Mesendoderm (in vitro differentiated cells): ENCODE measurements around the gene ZCCHC9.
"Not testable (repeated sequence)": the region's sequence is repeated elsewhere in the genome, so short reads cannot be mapped to it uniquely, and the experiment has no call there.

Experiments
- DNase-seq: peaks from one replicate; pipeline ENCODE4 v3.0.0; 2013
- H2AK5ac ChIP-seq: 2 replicates; pipeline ENCODE4 v1.6.1; 2013; ENCODE audit warnings: low read length, inconsistent platforms
- H2BK120ac ChIP-seq: 2 replicates; pipeline ENCODE4 v1.6.1; 2013; ENCODE audit warnings: low read depth, mild to moderate bottlenecking, low read length, moderate library complexity, mixed read lengths
- H2BK15ac ChIP-seq: replicated peaks from 2 replicates; pipeline ENCODE4 v1.6.1; 2013; ENCODE audit warnings: low read depth, mild to moderate bottlenecking, moderate library complexity
- H2BK5ac ChIP-seq: 2 replicates; pipeline ENCODE4 v1.6.1; 2013; ENCODE audit warnings: low read length, inconsistent platforms
- H3K18ac ChIP-seq: 2 replicates; pipeline ENCODE4 v1.6.1; 2013; ENCODE audit warnings: mild to moderate bottlenecking, low read length, mixed read lengths
- H3K23ac ChIP-seq: one replicate; pipeline ENCODE4 v1.6.1; 2013; ENCODE audit warnings: low read length
- H3K27ac ChIP-seq: 2 replicates; pipeline ENCODE4 v1.5.1; 2013; ENCODE audit warnings: low read depth, mild to moderate bottlenecking, inconsistent platforms, low read length, moderate library complexity
- H3K27me3 ChIP-seq: 2 replicates; pipeline ENCODE4 v1.6.1; 2013; ENCODE audit warnings: low read length, control low read depth, mild to moderate bottlenecking, inconsistent platforms; ENCODE audit not compliant: insufficient read depth, poor library complexity
- H3K36me3 ChIP-seq: 2 replicates; pipeline ENCODE4 v1.6.1; 2013; ENCODE audit warnings: low read length, inconsistent platforms; ENCODE audit not compliant: control insufficient read depth, insufficient read depth
- H3K4ac ChIP-seq: one replicate; pipeline ENCODE4 v1.6.1; 2013; ENCODE audit warnings: low read depth, mild to moderate bottlenecking, low read length, moderate library complexity
- H3K4me1 ChIP-seq: 2 replicates; pipeline ENCODE4 v1.6.1; 2013; ENCODE audit warnings: low read depth, low read length, inconsistent platforms; ENCODE audit not compliant: control insufficient read depth
- H3K4me2 ChIP-seq: 2 replicates; pipeline ENCODE4 v1.6.1; 2013; ENCODE audit warnings: low read length
- H3K4me3 ChIP-seq: 2 replicates; pipeline ENCODE4 v1.5.1; 2013; ENCODE audit warnings: mild to moderate bottlenecking, low read length
- H3K56ac ChIP-seq: one replicate; pipeline ENCODE4 v1.6.1; 2013; ENCODE audit warnings: low read length
- H3K79me1 ChIP-seq: 2 replicates; pipeline ENCODE4 v1.6.1; 2013; ENCODE audit warnings: low read length, inconsistent platforms
- H3K79me2 ChIP-seq: 2 replicates; pipeline ENCODE4 v1.6.1; 2013; ENCODE audit warnings: mild to moderate bottlenecking, low read length; ENCODE audit not compliant: control insufficient read depth, insufficient read depth
- H3K9ac ChIP-seq: 2 replicates; pipeline ENCODE4 v1.6.1; 2013; ENCODE audit warnings: low read length, inconsistent platforms
- H4K5ac ChIP-seq: one replicate; pipeline ENCODE4 v1.6.1; 2013; ENCODE audit warnings: low read length
- H4K8ac ChIP-seq: one replicate; pipeline ENCODE4 v1.6.1; 2013; ENCODE audit warnings: low read depth, mild to moderate bottlenecking, control low read depth, low read length, moderate library complexity
- WGBS: extraction: QIAGEN DNeasy Blood & Tissue Kit; methylation state at CpG from one replicate; pipeline ENCODE4 v1.1.7; 2013; ENCODE audit warnings: low lambda C conversion rate, missing lambda C conversion rate; ENCODE audit not compliant: insufficient coverage; ENCODE audit errors: extremely low coverage; 5-methylcytosine and 5-hydroxymethylcytosine counted together

ZCCHC9 gene

GRCh38 chr5:81256766-81257165 lies 44.6 kb upstream of the ZCCHC9 start:
- Histone ChIP-seq H3K9ac (no peak overlapping the region), H3K27ac (no peak overlapping the region), H3K23ac (no peak overlapping the region), H3K18ac (no peak overlapping the region), H2BK15ac (no peak overlapping the region), H4K5ac (no peak overlapping the region), H4K8ac (no peak overlapping the region), H3K79me2 (peaks cover 3% of the 10 kb centered on the region), H3K36me3 (no peaks in the 10 kb centered on the region), H3K79me1 (peaks cover 9% of the 10 kb centered on the region), H3K4me1 (no peaks in the 10 kb centered on the region), H2AK5ac (no peak overlapping the region), H3K4ac (no peak overlapping the region), H2BK5ac (no peak overlapping the region), H2BK120ac (no peak overlapping the region), H3K27me3 (no peaks in the 10 kb centered on the region), H3K4me3 (no peak overlapping the region), H3K56ac (no peak overlapping the region), H3K4me2 (no peak overlapping the region)
- WGBS, result no CpG with 5 or more reads among the region's 1 CpG
- DNase-seq, result no peak

- H4K5ac ChIP-seq, H3K4me1 ChIP-seq, H3K18ac ChIP-seq, H4K8ac ChIP-seq, H3K27ac ChIP-seq, H3K4me2 ChIP-seq, H3K56ac ChIP-seq, H3K36me3 ChIP-seq, H3K27me3 ChIP-seq, H2AK5ac ChIP-seq, H3K4ac ChIP-seq, H2BK120ac ChIP-seq, H2BK5ac ChIP-seq, H3K79me2 ChIP-seq, H3K23ac ChIP-seq, H3K4me3 ChIP-seq, H2BK15ac ChIP-seq, H3K9ac ChIP-seq, H3K79me1 ChIP-seq, DNase-seq: not testable (repeated sequence)
- no CpG with 5 or more reads among the region's 1 CpG for WGBS
These were observed 38.6 kb upstream of the ZCCHC9 start for GRCh38 chr5:81262796-81263195.

- Histone ChIP-seq H4K8ac (no peak overlapping the region), H3K4me3 (no peak overlapping the region), H3K79me2 (peaks cover 6% of the 10 kb centered on the region), H3K4me1 (peaks cover 2% of the 10 kb centered on the region), H2BK15ac (no peak overlapping the region), H3K36me3 (no peaks in the 10 kb centered on the region), H3K4me2 (no peak overlapping the region), H3K9ac (no peak overlapping the region), H2BK120ac (no peak overlapping the region), H3K56ac (no peak overlapping the region), H3K27ac (no peak overlapping the region), H3K27me3 (no peaks in the 10 kb centered on the region), H4K5ac (no peak overlapping the region), H2BK5ac (no peak overlapping the region), H3K79me1 (peaks cover 2% of the 10 kb centered on the region), H2AK5ac (no peak overlapping the region), H3K4ac (no peak overlapping the region), H3K18ac (no peak overlapping the region), H3K23ac (no peak overlapping the region)
- DNase-seq, result no peak
These were observed 36.3 kb upstream of the ZCCHC9 start for GRCh38 chr5:81265101-81265500.

DNA sequence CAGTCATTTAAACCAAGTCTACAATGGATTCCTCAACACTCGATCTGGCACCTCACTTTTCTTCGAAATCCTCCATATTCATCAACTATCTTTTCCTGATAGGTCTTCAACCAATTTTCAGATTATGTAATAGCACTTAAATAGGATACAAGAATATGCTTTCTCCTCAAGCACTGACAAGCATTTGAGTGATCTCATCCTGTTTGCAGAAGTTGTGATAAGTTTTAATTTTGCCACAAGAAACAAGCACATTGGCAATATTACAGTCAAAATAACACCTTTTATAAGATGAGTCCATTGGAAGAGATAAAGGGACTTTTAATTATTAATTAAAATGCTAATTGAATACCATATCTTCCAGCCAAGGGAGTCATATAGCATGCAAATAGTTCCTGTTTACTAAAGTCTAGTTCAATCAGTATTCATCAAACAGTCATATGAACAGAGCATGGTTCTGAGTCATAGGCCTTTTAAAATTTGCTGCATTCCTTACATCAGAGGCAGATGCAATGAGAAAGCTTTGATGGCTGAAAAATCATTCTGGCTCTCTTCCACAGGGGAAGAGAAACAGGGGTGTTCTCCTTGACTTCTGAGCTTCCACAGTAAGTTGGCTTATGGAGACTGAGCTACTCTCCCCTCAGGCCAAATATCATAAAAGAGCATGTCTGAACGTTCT lies 32.7 kb upstream of the ZCCHC9 start:
- Histone ChIP-seq H3K27ac (no peak overlapping the region), H3K9ac (no peak overlapping the region), H2AK5ac (no peak overlapping the region), H3K4ac (no peak overlapping the region), H3K79me2 (peaks cover 7% of the 10 kb centered on the region), H2BK5ac (no peak overlapping the region), H3K23ac (no peak overlapping the region), H3K27me3 (no peaks in the 10 kb centered on the region), H2BK120ac (no peak overlapping the region), H3K56ac (no peak overlapping the region), H2BK15ac (no peak overlapping the region), H4K5ac (no peak overlapping the region), H3K36me3 (no peaks in the 10 kb centered on the region), H3K4me3 (no peak overlapping the region), H3K18ac (no peak overlapping the region), H3K79me1 (peaks cover 2% of the 10 kb centered on the region), H3K4me2 (no peak overlapping the region), H4K8ac (no peak overlapping the region), H3K4me1 (peaks cover 6% of the 10 kb centered on the region)
- no peak for DNase-seq
- WGBS, result 89% methylated on average over 2 of the region's 3 CpGs

DNA sequence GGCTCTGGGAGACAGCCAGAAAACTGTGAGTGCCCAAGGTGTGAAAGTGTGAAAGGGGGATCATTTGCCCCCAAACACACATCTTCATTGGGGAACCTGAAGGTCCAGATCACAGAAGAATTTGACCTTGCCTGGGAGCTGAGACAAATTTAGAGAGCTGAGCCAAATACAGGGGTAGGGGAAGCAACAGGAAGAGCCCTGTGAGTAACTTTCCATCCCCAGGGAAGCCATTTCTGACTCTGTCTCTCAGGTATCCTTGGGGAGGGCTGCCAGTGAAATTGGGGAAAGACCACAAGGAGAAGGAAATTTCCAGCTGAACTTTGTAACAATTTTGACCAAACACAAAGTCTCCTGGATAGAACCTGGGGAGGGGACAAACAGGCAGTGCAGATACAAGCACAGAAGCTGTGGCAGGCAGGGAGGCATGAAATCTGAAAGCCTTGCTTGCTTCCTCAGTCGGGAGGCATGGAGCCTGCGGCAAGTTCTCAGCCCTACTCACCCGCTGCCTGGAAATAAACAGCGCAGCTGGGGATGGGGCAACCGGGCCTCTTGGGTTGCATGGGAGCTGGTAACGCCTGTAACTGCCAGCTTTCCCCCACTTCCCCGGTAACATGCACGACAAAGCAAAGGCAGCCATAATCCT lies 31.5 kb upstream of the ZCCHC9 start:
- peak; percentile 30 for DNase-seq

More for the DNA sequence above, 31.5 kb upstream of the ZCCHC9 start:
- Histone ChIP-seq H3K27me3 (no peaks in the 10 kb centered on the region), H3K4me2 (no peak overlapping the region), H3K4me1 (peaks cover 6% of the 10 kb centered on the region), H3K4me3 (no peak overlapping the region), H2AK5ac (no peak overlapping the region), H4K5ac (no peak overlapping the region), H3K79me1 (peaks cover 2% of the 10 kb centered on the region), H3K36me3 (no peaks in the 10 kb centered on the region), H3K79me2 (peaks cover 9% of the 10 kb centered on the region), H3K4ac (peak overlapping the region; percentile 4), H3K23ac (no peak overlapping the region), H3K56ac (peak overlapping the region; percentile 53), H3K27ac (no peak overlapping the region), H4K8ac (no peak overlapping the region), H2BK120ac (no peak overlapping the region), H3K9ac (no peak overlapping the region), H2BK5ac (peak overlapping the region; percentile 40), H3K18ac (peak overlapping the region; percentile 2), H2BK15ac (no peak overlapping the region)
- WGBS, result no CpG with 5 or more reads among the region's 8 CpGs
